ENCODE data around the gene ARHGEF10L.

Gene ARHGEF10L

GRCh38 chr1:17728123-17728712 lies 188.7 kb downstream of the ARHGEF10L start:
- Histone ChIP-seq H3K27ac (replicated peaks) (no peak overlapping the region), H3K4me3 (replicated peaks; ENCODE audit: insufficient read depth, low read length) (no peak overlapping the region), H3K27me3 (ENCODE audit: insufficient read depth, poor library complexity, severe bottlenecking) (no peaks in the 10 kb centered on the region)
- no peak for DNase-seq (ENCODE audit: low read depth in 1 of 2, low spot score in 1 of 2)
- TF ChIP-seq CTCF (IDR thresholded peaks at IDR 0.05; ENCODE audit: insufficient read depth, low read length) (no peak), SPI1 (IDR thresholded peaks at IDR 0.05; ENCODE audit: borderline replicate concordance, low read depth) (no peak), REST (IDR thresholded peaks at IDR 0.05; ENCODE audit: insufficient replicate concordance, low read depth) (no peak), GABPA (IDR thresholded peaks at IDR 0.05; ENCODE audit: low read depth) (no peak), POLR2AphosphoS5 (IDR thresholded peaks at IDR 0.05; ENCODE audit: low read depth) (no peak)

- no peak for DNase-seq (ENCODE audit: low read depth in 1 of 2, low spot score in 1 of 2)
- Histone ChIP-seq H3K27ac (replicated peaks) (no peak overlapping the region), H3K27me3 (ENCODE audit: insufficient read depth, poor library complexity, severe bottlenecking) (no peaks in the 10 kb centered on the region), H3K4me3 (replicated peaks; ENCODE audit: insufficient read depth, low read length) (no peak overlapping the region)
- TF ChIP-seq SPI1 (IDR thresholded peaks at IDR 0.05; ENCODE audit: borderline replicate concordance, low read depth), result no peak
- TF ChIP-seq POLR2AphosphoS5 (IDR thresholded peaks at IDR 0.05; ENCODE audit: low read depth), result no peak
- TF ChIP-seq GABPA (IDR thresholded peaks at IDR 0.05; ENCODE audit: low read depth), result no peak
- TF ChIP-seq CTCF (IDR thresholded peaks at IDR 0.05; ENCODE audit: insufficient read depth, low read length), result no peak
- TF ChIP-seq REST (IDR thresholded peaks at IDR 0.05; ENCODE audit: insufficient replicate concordance, low read depth), result no peak
These were observed 189.8 kb downstream of the ARHGEF10L start for GRCh38 chr1:17729248-17729647.

DNA sequence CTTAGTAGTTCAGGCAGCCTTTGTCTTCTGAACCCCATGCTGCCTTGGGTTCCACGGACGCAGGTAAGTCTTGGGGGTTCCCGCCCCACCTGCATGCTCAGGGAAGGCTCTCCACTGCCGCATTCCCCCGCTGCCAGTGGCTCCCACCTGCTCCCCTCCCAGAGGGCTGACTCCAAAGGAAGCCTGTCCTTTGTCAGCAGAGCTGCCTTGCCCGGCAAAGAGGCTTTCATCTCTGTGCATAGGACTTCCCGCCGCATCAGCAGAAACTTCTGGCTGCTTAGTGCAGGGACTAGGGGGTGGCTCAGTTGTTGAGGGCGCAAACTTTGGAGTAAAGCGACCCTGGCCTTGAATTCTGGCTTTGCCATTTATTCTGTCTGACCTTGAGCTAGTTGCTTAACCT lies 190.4 kb downstream of the ARHGEF10L start:
- Histone ChIP-seq H3K27me3 (ENCODE audit: insufficient read depth, poor library complexity, severe bottlenecking) (no peaks in the 10 kb centered on the region), H3K4me3 (replicated peaks; ENCODE audit: insufficient read depth, low read length) (no peak overlapping the region), H3K27ac (replicated peaks) (no peak overlapping the region)
- no peak for TF ChIP-seq SPI1 (IDR thresholded peaks at IDR 0.05; ENCODE audit: borderline replicate concordance, low read depth)
- TF ChIP-seq CTCF (IDR thresholded peaks at IDR 0.05; ENCODE audit: insufficient read depth, low read length), result no peak
- TF ChIP-seq POLR2AphosphoS5 (IDR thresholded peaks at IDR 0.05; ENCODE audit: low read depth), result no peak
- TF ChIP-seq GABPA (IDR thresholded peaks at IDR 0.05; ENCODE audit: low read depth), result no peak
- no peak for DNase-seq (ENCODE audit: low read depth in 1 of 2, low spot score in 1 of 2)

GRCh38 chr1:17731460-17731859 lies 192.0 kb downstream of the ARHGEF10L start:
- no peak overlapping the region for H3K27ac ChIP-seq (replicated peaks)
- no peak for DNase-seq (ENCODE audit: low read depth in 1 of 2, low spot score in 1 of 2)
- no peaks in the 10 kb centered on the region for H3K27me3 ChIP-seq (ENCODE audit: insufficient read depth, poor library complexity, severe bottlenecking)
- no peak for TF ChIP-seq GABPA (IDR thresholded peaks at IDR 0.05; ENCODE audit: low read depth)
- TF ChIP-seq CTCF (IDR thresholded peaks at IDR 0.05; ENCODE audit: insufficient read depth, low read length), result no peak
- TF ChIP-seq POLR2AphosphoS5 (IDR thresholded peaks at IDR 0.05; ENCODE audit: low read depth), result no peak
- TF ChIP-seq SPI1 (IDR thresholded peaks at IDR 0.05; ENCODE audit: borderline replicate concordance, low read depth), result no peak
- no peak for TF ChIP-seq REST (IDR thresholded peaks at IDR 0.05; ENCODE audit: insufficient replicate concordance, low read depth)
- H3K4me3 ChIP-seq (replicated peaks; ENCODE audit: insufficient read depth, low read length), result no peak overlapping the region
